NCI-H2196 (cell line): Measurements from ENCODE around the gene TMIGD2.

ENCODE experiments used
- DNase-seq: peaks from one replicate; lab custom pipeline; 2025; ENCODE audit not compliant: unreplicated experiment; lab: John Stamatoyannopoulos, UW

TMIGD2 gene

GRCh38 chr19:4327252-4327876 lies 25.2 kb upstream of the TMIGD2 start:
- no peak for DNase-seq

- no peak for DNase-seq
Observed at GRCh38 chr19:4326837-4327251, 24.7 kb upstream of the TMIGD2 start.

- no peak for DNase-seq
Observed at GRCh38 chr19:4326215-4326836, 24.1 kb upstream of the TMIGD2 start.

GRCh38 chr19:4324228-4324627 lies 22.0 kb upstream of the TMIGD2 start:
- DNase-seq, result no peak

GRCh38 chr19:4323692-4324091 lies 21.5 kb upstream of the TMIGD2 start:
- DNase-seq, result no peak

- DNase-seq, result no peak
Observed at GRCh38 chr19:4322942-4323665, 20.9 kb upstream of the TMIGD2 start.

GRCh38 chr19:4320419-4320818 lies 18.2 kb upstream of the TMIGD2 start:
- DNase-seq, result no peak

- no peak for DNase-seq
Observed at GRCh38 chr19:4319067-4319718, 17.0 kb upstream of the TMIGD2 start.

- no peak for DNase-seq
Observed at GRCh38 chr19:4318460-4318859, 16.3 kb upstream of the TMIGD2 start.

- no peak for DNase-seq
Observed at GRCh38 chr19:4316956-4317355, 14.8 kb upstream of the TMIGD2 start.

GRCh38 chr19:4313847-4314490 lies 11.8 kb upstream of the TMIGD2 start:
- no peak for DNase-seq

GRCh38 chr19:4310247-4311121 lies 8.3 kb upstream of the TMIGD2 start:
- no peak for DNase-seq

- no peak for DNase-seq
Observed at GRCh38 chr19:4305659-4306058, 3.5 kb upstream of the TMIGD2 start.

GRCh38 chr19:4305257-4305612 lies 3.0 kb upstream of the TMIGD2 start:
- DNase-seq, result no peak

GRCh38 chr19:4304538-4305256 lies 2.5 kb upstream of the TMIGD2 start, which contains the start of gene FSD1:
FSD1 (plus strand) TSS chr19:4304598; CDS start chr19:4304747, 149 bp downstream.
- DNase-seq, result peak; percentile 79

GRCh38 chr19:4303819-4304537 lies 1.8 kb upstream of the TMIGD2 start:
- DNase-seq, result no peak

GRCh38 chr19:4301590-4302242 lies 473 bp downstream of the TMIGD2 start:
- DNase-seq, result no peak

- DNase-seq, result no peak
Observed at GRCh38 chr19:4300589-4300988, 1.6 kb downstream of the TMIGD2 start.
